Natural killer cell (primary cell): ENCODE results near the gene NBR1. TPM values are rescaled to one million over a fixed set of nuclear protein-coding genes. Genes with fewer than 3 reads are reported as not detected.

Experiments used
- ATAC-seq, 3 donors: fragments of 150-1000 bp in 2 of 3; fragments of 200-7000 bp in 1 of 3; cut with Tn5 transposase; 1 replicate in 1 of 3; 2 replicates in 2 of 3; pipeline ENCODE4 v1.10.0; 2021; ENCODE audit warnings: mild to moderate bottlenecking in 2 of 3, moderate library complexity in 2 of 3
- DNase-seq, 2 donors: peaks; one replicate each; pipeline versions ENCODE4 v3.0.0 to v3.0.0-alpha.2; 2013 to 2021; ENCODE audit warnings: mixed read lengths in 1 of 2
- H3K27ac ChIP-seq: one replicate; pipeline ENCODE4 v1.5.1; 2013; ENCODE audit warnings: mild to moderate bottlenecking, low read length
- H3K27me3 ChIP-seq: one replicate; pipeline ENCODE4 v1.6.1; 2013; ENCODE audit warnings: low read length; ENCODE audit not compliant: control insufficient read depth, insufficient read depth
- H3K36me3 ChIP-seq: one replicate; pipeline ENCODE4 v1.6.1; 2013; ENCODE audit warnings: low read length; ENCODE audit not compliant: control insufficient read depth, insufficient read depth
- H3K4me1 ChIP-seq: one replicate; pipeline ENCODE4 v1.6.1; 2013; ENCODE audit warnings: low read length; ENCODE audit not compliant: control insufficient read depth, insufficient read depth
- H3K4me3 ChIP-seq: one replicate; pipeline ENCODE4 v1.5.1; 2013; ENCODE audit warnings: low read length
- H3K9me3 ChIP-seq: one replicate; pipeline ENCODE4 v1.6.1; 2013; ENCODE audit warnings: low read length; ENCODE audit not compliant: control insufficient read depth, insufficient read depth
- H3K27ac Mint-ChIP-seq, 2 donors: one replicate each; pipeline ENCODE4 v1.8.0; 2022; ENCODE audit warnings: mild to moderate bottlenecking in 2 of 2, mixed read lengths in 2 of 2, moderate library complexity in 1 of 2
- H3K27me3 Mint-ChIP-seq, 2 donors: one replicate each; pipeline ENCODE4 v1.8.0; 2022; ENCODE audit warnings: low read depth in 2 of 2, mixed read lengths in 2 of 2
- H3K36me3 Mint-ChIP-seq: one replicate; pipeline ENCODE4 v1.8.0; 2022; ENCODE audit warnings: mixed read lengths
- H3K4me1 Mint-ChIP-seq, 2 donors: one replicate each; pipeline ENCODE4 v1.8.0; 2022; ENCODE audit warnings: mixed read lengths in 2 of 2
- H3K4me3 Mint-ChIP-seq: one replicate; pipeline ENCODE4 v1.8.0; 2022; ENCODE audit warnings: mild to moderate bottlenecking, moderate library complexity, mixed read lengths
- H3K9me3 Mint-ChIP-seq, 2 donors: one replicate each; pipeline ENCODE4 v1.8.0; 2022; ENCODE audit warnings: mixed read lengths in 2 of 2
- CTCF ChIP-seq: fragments of 200-600 bp; IDR thresholded peaks from one replicate; pipeline ENCODE4 v1.8.0; 2022; ENCODE audit warnings: antibody characterized with exemption
- WGBS: methylation state at CpG from one replicate; pipeline ENCODE4 v1.1.7; 2013; ENCODE audit warnings: missing lambda C conversion rate; ENCODE audit not compliant: insufficient coverage; 5-methylcytosine and 5-hydroxymethylcytosine counted together
- intact Hi-C: fragments of 100-400 bp; cut with micrococcal nuclease; formaldehyde crosslinking; loops from one replicate; pipeline ENCODE4 v1.14.2; 2022
- total RNA-seq, 4 donors: library from RNA; stranded (reverse); fragments of 120-200 nt in 1 of 4; gene quantifications; one replicate each; pipeline versions ENCODE4 v1.2.3 to v1.2.4, GENCODE V29; 2013 to 2022

The NBR1 gene
- total RNA-seq, 3 donors from 2014 or later (not counting 1 experiment from before 2014, with no cell fraction given) = 63.3 to 74.8 (median 67.0) TPM

- WGBS = 80% methylated on average over 11 of the region's 11 CpGs
- no peaks in the 10 kb centered on the region for H3K4me1 ChIP-seq
- H3K27ac ChIP-seq = no peak overlapping the region
- H3K4me3 ChIP-seq = no peak overlapping the region
- no peak for DNase-seq
- no peaks in the 10 kb centered on the region for H3K9me3 ChIP-seq
- Mint-ChIP-seq H3K27ac (no peak overlapping the region), H3K9me3 (no peaks in the 10 kb centered on the region), H3K4me1 (peaks cover 0 to 5% of the 10 kb centered on the region in 2 donors), H3K36me3 (no peaks in the 10 kb centered on the region), H3K27me3 (no peaks in the 10 kb centered on the region), H3K4me3 (no peak overlapping the region)
- intact Hi-C loops = no loop called here
- H3K36me3 ChIP-seq = peaks cover 9% of the 10 kb centered on the region
- no peak for ATAC-seq
- no peak for TF ChIP-seq CTCF
- no peaks in the 10 kb centered on the region for H3K27me3 ChIP-seq
Observed at GRCh38 chr17:43140396-43141332, 30.4 kb upstream of the NBR1 start.

GRCh38 chr17:43142153-43142552, 28.9 kb upstream of the NBR1 start:
- H3K27me3 Mint-ChIP-seq = no peaks in the 10 kb centered on the region
- peaks cover 9% of the 10 kb centered on the region for H3K36me3 ChIP-seq
- TF ChIP-seq CTCF = no peak
- no peak for ATAC-seq
- intact Hi-C loops = no loop called here
- H3K4me3 ChIP-seq = no peak overlapping the region
- no peak overlapping the region for H3K4me3 Mint-ChIP-seq
- no peak overlapping the region for H3K27ac ChIP-seq
- no peaks in the 10 kb centered on the region for H3K4me1 Mint-ChIP-seq
- no peaks in the 10 kb centered on the region for H3K9me3 ChIP-seq
- H3K4me1 ChIP-seq = no peaks in the 10 kb centered on the region
- no peaks in the 10 kb centered on the region for H3K36me3 Mint-ChIP-seq
- 97% methylated on average over 5 of the region's 5 CpGs for WGBS
- H3K9me3 Mint-ChIP-seq = no peaks in the 10 kb centered on the region
- DNase-seq = no peak
- no peak overlapping the region for H3K27ac Mint-ChIP-seq
- no peaks in the 10 kb centered on the region for H3K27me3 ChIP-seq

GRCh38 chr17:43143201-43143600, 27.8 kb upstream of the NBR1 start:
- Mint-ChIP-seq H3K9me3 (no peaks in the 10 kb centered on the region), H3K4me1 (no peaks in the 10 kb centered on the region), H3K27ac (no peak overlapping the region), H3K36me3 (no peaks in the 10 kb centered on the region), H3K4me3 (no peak overlapping the region), H3K27me3 (no peaks in the 10 kb centered on the region)
- Histone ChIP-seq H3K27ac (no peak overlapping the region), H3K9me3 (no peaks in the 10 kb centered on the region), H3K4me1 (no peaks in the 10 kb centered on the region), H3K4me3 (no peak overlapping the region), H3K27me3 (no peaks in the 10 kb centered on the region), H3K36me3 (peaks cover 9% of the 10 kb centered on the region)
- intact Hi-C loops = no loop called here
- DNase-seq (no peak), ATAC-seq (no peak)
- no peak for TF ChIP-seq CTCF
- WGBS = 97% methylated on average over 5 of the region's 5 CpGs
